HepG2 (cell line): ENCODE measurements around the gene RBBP8NL. TPM values are rescaled to one million over a fixed set of nuclear protein-coding genes. Genes with fewer than 3 reads are reported as not detected.

Experiments
- CCDC6 ChIP-seq: sonication (generic); formaldehyde crosslinking; IDR thresholded peaks from 2 replicates; pipeline ENCODE4 v1.8.1; 2022; ENCODE audit warnings: mild to moderate bottlenecking, missing genetic modification reagents, moderate library complexity
- ESRRA ChIP-seq: sonication (generic); formaldehyde crosslinking; IDR thresholded peaks from 2 replicates; pipeline ENCODE4 v1.5.1; 2020; ENCODE audit warnings: mild to moderate bottlenecking, low read depth, missing genetic modification reagents
- EZH2 ChIP-seq: conservative IDR thresholded peaks from 2 replicates; pipeline ENCODE4 v1.6.1; 2012; ENCODE audit warnings: mild to moderate bottlenecking, low read depth, low read length, moderate library complexity
- HNRNPLL ChIP-seq: fragments of 200-400 bp; formaldehyde crosslinking; IDR thresholded peaks from 2 replicates; pipeline ENCODE4 v1.6.1; 2017; ENCODE audit warnings: mild to moderate bottlenecking, low read depth, low read length; ENCODE audit not compliant: poor library complexity, severe bottlenecking
- JUND ChIP-seq: sonication (generic); formaldehyde crosslinking; IDR thresholded peaks from 2 replicates; pipeline ENCODE4 v1.8.0; 2022; ENCODE audit warnings: mild to moderate bottlenecking, missing genetic modification reagents
- NFIC ChIP-seq: IDR thresholded peaks from 2 replicates; pipeline ENCODE4 v1.6.1; 2012; ENCODE audit warnings: mild to moderate bottlenecking, low read length, inconsistent platforms
- RAD51 ChIP-seq: fragments of 450-650 bp; IDR thresholded peaks from 2 replicates; pipeline ENCODE4 v1.6.1; 2016; ENCODE audit warnings: borderline replicate concordance
- RNF2 ChIP-seq: fragments of 450-650 bp; conservative IDR thresholded peaks from 2 replicates; pipeline ENCODE4 v1.6.1; 2016; ENCODE audit warnings: low read depth
- SIX4 ChIP-seq: sonication (generic); formaldehyde crosslinking; IDR thresholded peaks from 2 replicates; pipeline ENCODE4 v1.4.0; 2020; ENCODE audit warnings: missing genetic modification reagents
- SKI ChIP-seq: fragments of 450-650 bp; IDR thresholded peaks from one replicate; pipeline ENCODE4 v1.6.1; 2018; ENCODE audit warnings: mild to moderate bottlenecking; ENCODE audit not compliant: partially characterized antibody
- SMAD3 ChIP-seq: sonication (generic); formaldehyde crosslinking; IDR thresholded peaks from 2 replicates; pipeline ENCODE4 v1.4.0; 2020; ENCODE audit warnings: missing genetic modification reagents
- ZFP41 ChIP-seq: sonication (generic); formaldehyde crosslinking; IDR thresholded peaks from 2 replicates; pipeline ENCODE4 v1.4.0; 2020; ENCODE audit warnings: mild to moderate bottlenecking, missing genetic modification reagents, borderline replicate concordance
- ZNF296 ChIP-seq: sonication (generic); formaldehyde crosslinking; conservative IDR thresholded peaks from 2 replicates; pipeline ENCODE4 v1.5.0; 2020; ENCODE audit warnings: mild to moderate bottlenecking, missing genetic modification reagents
- ZNF652 ChIP-seq: IDR thresholded peaks from 2 replicates; pipeline ENCODE4 v1.6.1; 2016; ENCODE audit warnings: low read depth, borderline replicate concordance
- ZNF773 ChIP-seq: sonication (generic); formaldehyde crosslinking; IDR thresholded peaks from 2 replicates; pipeline ENCODE4 v1.4.0; 2020; ENCODE audit warnings: missing genetic modification reagents, borderline replicate concordance
- ZNF816 ChIP-seq: sonication (generic); formaldehyde crosslinking; IDR thresholded peaks from 2 replicates; pipeline ENCODE4 v1.8.0; 2022; ENCODE audit warnings: missing genetic modification reagents, mild to moderate bottlenecking, borderline replicate concordance
- polyA plus RNA-seq, 8 experiments: library from polyadenylated mRNA; depleted of rRNA in 3 of 8; stranded (reverse) in 7 of 8; unstranded in 1 of 8; fragments of >200 nt; fragmentation: Illumina TruSeq in 4 of 8; extraction: Trizol in 4 of 8; gene quantifications; 2 replicates each; pipeline versions ENCODE4 v1.2.1 to v1.2.3, GENCODE V29; 2011 to 2016; ENCODE audit warnings: low read depth in 4 of 8, missing spikeins in 1 of 8, mixed read lengths in 1 of 8; ENCODE audit not compliant: insufficient read depth in 1 of 8
- total RNA-seq, 5 experiments: library from RNA; depleted of rRNA; stranded (reverse); fragments of >200 nt; fragmentation: Illumina TruSeq; extraction: Trizol; gene quantifications; 2 replicates each; pipeline ENCODE4 v1.2.3, GENCODE V29; 2016; ENCODE audit warnings: low read depth in 1 of 5
- TF ChIP-seq, protein P1 (sequence below): fragments of 450-650 bp; IDR thresholded peaks from 2 replicates; pipeline ENCODE4 v1.6.1; 2016
- TF ChIP-seq, protein P2 (sequence below): IDR thresholded peaks from 2 replicates; pipeline ENCODE4 v1.6.1; 2016; ENCODE audit warnings: missing biosample characterization, missing genetic modification reagents, low read depth
- TF ChIP-seq, protein P3 (sequence below): IDR thresholded peaks from 2 replicates; pipeline ENCODE4 v1.6.1; 2016; ENCODE audit warnings: missing genetic modification reagents, missing compliant biosample characterization
- TF ChIP-seq, protein P4 (sequence below): sonication (generic); formaldehyde crosslinking; IDR thresholded peaks from 2 replicates; pipeline ENCODE4 v1.4.0; 2020; ENCODE audit warnings: missing genetic modification reagents, low read depth, mild to moderate bottlenecking, borderline replicate concordance
- TF ChIP-seq, protein P5 (sequence below): sonication (generic); formaldehyde crosslinking; IDR thresholded peaks from 2 replicates; pipeline ENCODE4 v1.5.1; 2020; ENCODE audit warnings: mild to moderate bottlenecking, moderate library complexity, missing genetic modification reagents
- TF ChIP-seq, protein P6 (sequence below): sonication (generic); formaldehyde crosslinking; conservative IDR thresholded peaks from 2 replicates; pipeline ENCODE4 v1.4.0; 2020; ENCODE audit warnings: missing genetic modification reagents

The RBBP8NL gene
- total and polyA plus RNA-seq, 2 of the 13 experiments (the other 11 are each of a cell fraction or from before 2014, with no cell fraction given) = 0.69 to 0.86 TPM

DNA sequence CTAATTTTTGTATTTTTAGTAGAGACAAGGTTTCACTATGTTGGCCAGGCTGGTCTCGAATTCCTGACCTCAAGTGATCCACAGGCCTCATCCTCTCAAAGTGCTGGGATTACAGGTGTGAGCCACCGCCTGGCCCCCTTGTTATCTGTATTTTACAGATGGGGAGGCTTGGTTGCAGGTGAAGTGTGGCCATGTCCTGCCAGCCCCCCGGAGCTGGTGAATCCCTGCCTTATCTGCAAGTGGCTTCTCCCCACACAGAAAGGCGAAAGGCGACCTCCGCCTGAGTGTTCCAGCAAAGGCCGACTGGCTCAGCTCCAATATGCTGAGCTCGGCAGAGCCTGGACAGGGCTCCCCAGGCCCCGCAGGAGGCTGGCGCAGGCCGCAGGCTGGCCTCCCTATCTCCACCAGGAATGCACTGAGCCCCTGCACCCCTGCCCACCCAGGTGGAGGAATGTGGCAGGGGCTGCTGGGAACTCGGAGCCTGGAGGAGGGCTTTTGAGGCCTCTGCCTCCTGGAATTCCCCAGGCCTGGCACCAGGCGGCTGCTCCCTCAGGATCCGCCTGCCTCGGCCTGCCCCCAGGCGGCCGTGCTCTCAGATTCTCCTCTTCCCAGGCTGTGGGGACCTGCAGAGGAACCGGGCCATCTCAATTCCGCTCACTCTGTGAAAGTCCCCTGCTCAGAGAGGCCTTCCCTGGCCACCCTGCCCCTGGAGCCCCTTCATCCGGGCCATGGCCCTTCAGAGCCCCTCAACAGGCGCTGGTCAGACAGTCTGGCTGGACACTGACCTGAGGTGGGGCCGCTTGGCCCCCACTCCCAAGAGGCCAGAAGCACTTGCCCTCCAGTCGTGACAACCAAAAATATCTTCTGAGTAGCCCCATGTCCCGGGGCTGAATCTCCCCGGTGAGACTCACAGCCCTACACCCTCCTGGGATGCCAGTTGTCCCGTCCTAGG, 51.0 kb downstream of the RBBP8NL start (continued):
- TF ChIP-seq, protein P1, sequence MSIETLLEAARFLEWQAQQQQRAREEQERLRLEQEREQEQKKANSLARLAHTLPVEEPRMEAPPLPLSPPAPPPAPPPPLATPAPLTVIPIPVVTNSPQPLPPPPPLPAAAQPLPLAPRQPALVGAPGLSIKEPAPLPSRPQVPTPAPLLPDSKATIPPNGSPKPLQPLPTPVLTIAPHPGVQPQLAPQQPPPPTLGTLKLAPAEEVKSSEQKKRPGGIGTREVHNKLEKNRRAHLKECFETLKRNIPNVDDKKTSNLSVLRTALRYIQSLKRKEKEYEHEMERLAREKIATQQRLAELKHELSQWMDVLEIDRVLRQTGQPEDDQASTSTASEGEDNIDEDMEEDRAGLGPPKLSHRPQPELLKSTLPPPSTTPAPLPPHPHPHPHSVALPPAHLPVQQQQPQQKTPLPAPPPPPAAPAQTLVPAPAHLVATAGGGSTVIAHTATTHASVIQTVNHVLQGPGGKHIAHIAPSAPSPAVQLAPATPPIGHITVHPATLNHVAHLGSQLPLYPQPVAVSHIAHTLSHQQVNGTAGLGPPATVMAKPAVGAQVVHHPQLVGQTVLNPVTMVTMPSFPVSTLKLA = no peak
- TF ChIP-seq ZNF652 (CRISPR knock-in tag) (no peak), ESRRA (CRISPR knock-in tag) (no peak; the same call in 1 of the 2 replicates), SKI (peak; percentile 52), ZNF296 (CRISPR knock-in tag) (no peak), ZFP41 (CRISPR knock-in tag) (no peak; the same call in 1 of the 2 replicates), ZNF816 (peak; percentile 58; the same call in 1 of the 2 replicates), SIX4 (CRISPR knock-in tag) (no peak), RNF2 (no peak), RAD51 (no peak), JUND (CRISPR knock-in tag) (peak; percentile 76; the same call in 1 of the 2 replicates), ZNF773 (CRISPR knock-in tag) (no peak), CCDC6 (no peak), HNRNPLL (peak; percentile 74), SMAD3 (CRISPR knock-in tag) (peak; percentile 59), EZH2 (no peak), NFIC (no peak)
- TF ChIP-seq, protein P2, sequence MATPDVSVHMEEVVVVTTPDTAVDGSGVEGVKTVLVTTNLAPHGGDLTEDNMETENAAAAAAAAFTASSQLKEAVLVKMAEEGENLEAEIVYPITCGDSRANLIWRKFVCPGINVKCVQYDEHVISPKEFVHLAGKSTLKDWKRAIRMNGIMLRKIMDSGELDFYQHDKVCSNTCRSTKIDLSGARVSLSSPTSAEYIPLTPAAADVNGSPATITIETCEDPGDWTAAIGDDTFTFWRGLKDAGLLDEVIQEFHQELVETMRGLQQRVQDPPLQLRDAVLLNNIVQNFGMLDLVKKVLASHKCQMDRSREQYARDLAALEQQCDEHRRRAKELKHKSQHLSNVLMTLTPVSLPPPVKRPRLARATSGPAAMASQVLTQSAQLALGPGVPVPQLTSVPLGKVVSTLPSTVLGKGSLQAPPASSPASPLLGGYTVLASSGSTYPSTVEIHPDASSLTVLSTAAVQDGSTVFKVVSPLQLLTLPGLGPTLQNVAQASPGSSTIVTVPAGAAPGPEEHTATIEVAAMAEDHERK = no peak; the same call in 1 of the 2 replicates
- TF ChIP-seq, protein P3, sequence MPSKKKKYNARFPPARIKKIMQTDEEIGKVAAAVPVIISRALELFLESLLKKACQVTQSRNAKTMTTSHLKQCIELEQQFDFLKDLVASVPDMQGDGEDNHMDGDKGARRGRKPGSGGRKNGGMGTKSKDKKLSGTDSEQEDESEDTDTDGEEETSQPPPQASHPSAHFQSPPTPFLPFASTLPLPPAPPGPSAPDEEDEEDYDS (CRISPR knock-in tag) = peak; percentile 86
- TF ChIP-seq, protein P4, sequence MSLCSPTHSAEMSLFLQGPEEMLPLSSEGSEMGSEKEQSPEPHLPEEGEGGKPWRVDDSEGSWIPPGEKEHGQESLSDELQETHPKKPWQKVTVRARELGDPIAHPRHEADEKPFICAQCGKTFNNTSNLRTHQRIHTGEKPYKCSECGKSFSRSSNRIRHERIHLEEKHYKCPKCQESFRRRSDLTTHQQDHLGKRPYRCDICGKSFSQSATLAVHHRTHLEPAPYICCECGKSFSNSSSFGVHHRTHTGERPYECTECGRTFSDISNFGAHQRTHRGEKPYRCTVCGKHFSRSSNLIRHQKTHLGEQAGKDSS (CRISPR knock-in tag) = peak; percentile 91; the same call in 1 of the 2 replicates
- TF ChIP-seq, protein P5, sequence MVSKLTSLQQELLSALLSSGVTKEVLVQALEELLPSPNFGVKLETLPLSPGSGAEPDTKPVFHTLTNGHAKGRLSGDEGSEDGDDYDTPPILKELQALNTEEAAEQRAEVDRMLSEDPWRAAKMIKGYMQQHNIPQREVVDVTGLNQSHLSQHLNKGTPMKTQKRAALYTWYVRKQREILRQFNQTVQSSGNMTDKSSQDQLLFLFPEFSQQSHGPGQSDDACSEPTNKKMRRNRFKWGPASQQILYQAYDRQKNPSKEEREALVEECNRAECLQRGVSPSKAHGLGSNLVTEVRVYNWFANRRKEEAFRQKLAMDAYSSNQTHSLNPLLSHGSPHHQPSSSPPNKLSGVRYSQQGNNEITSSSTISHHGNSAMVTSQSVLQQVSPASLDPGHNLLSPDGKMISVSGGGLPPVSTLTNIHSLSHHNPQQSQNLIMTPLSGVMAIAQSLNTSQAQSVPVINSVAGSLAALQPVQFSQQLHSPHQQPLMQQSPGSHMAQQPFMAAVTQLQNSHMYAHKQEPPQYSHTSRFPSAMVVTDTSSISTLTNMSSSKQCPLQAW (CRISPR knock-in tag) = peak; percentile 88; the same call in 1 of the 2 replicates
- TF ChIP-seq, protein P6, sequence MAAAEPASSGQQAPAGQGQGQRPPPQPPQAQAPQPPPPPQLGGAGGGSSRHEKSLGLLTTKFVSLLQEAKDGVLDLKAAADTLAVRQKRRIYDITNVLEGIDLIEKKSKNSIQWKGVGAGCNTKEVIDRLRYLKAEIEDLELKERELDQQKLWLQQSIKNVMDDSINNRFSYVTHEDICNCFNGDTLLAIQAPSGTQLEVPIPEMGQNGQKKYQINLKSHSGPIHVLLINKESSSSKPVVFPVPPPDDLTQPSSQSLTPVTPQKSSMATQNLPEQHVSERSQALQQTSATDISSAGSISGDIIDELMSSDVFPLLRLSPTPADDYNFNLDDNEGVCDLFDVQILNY (CRISPR knock-in tag) = 0 out of 2 replicates have a peak, but pooled peaks have one; percentile 30
